H9 (cell line): ENCODE data around the gene TP73. TPM values are rescaled to one million over a fixed set of nuclear protein-coding genes. Genes with fewer than 3 reads are reported as not detected.

Source experiments
- DNase-seq: peaks from one replicate; pipeline ENCODE4 v3.0.0-alpha.2; 2017
- H2AFZ ChIP-seq: one replicate; pipeline ENCODE4 v1.6.1; 2013; ENCODE audit warnings: mild to moderate bottlenecking, low read length, control low read depth, moderate library complexity
- H2AK5ac ChIP-seq: 2 replicates; pipeline ENCODE4 v1.6.1; 2013; ENCODE audit warnings: low read length, control low read depth, mixed read lengths; ENCODE audit not compliant: insufficient read length
- H2BK120ac ChIP-seq: one replicate; pipeline ENCODE4 v1.6.1; 2013; ENCODE audit warnings: low read depth, mild to moderate bottlenecking, low read length, control low read depth, inconsistent platforms; ENCODE audit not compliant: poor library complexity, severe bottlenecking
- H2BK12ac ChIP-seq: 2 replicates; pipeline ENCODE4 v1.6.1; 2013; ENCODE audit warnings: low read length, control low read depth, mixed read lengths, low read depth; ENCODE audit not compliant: insufficient read length
- H2BK15ac ChIP-seq: 2 replicates; pipeline ENCODE4 v1.6.1; 2013; ENCODE audit warnings: low read depth, low read length, control low read depth
- H2BK20ac ChIP-seq: one replicate; pipeline ENCODE4 v1.6.1; 2013; ENCODE audit warnings: low read depth, mild to moderate bottlenecking, low read length, control low read depth, inconsistent platforms; ENCODE audit not compliant: poor library complexity, severe bottlenecking
- H2BK5ac ChIP-seq: 2 replicates; pipeline ENCODE4 v1.6.1; 2013; ENCODE audit warnings: low read length, control low read depth, mixed read lengths; ENCODE audit not compliant: insufficient read length
- H3K14ac ChIP-seq: 2 replicates; pipeline ENCODE4 v1.6.1; 2013; ENCODE audit warnings: low read length, control low read depth; ENCODE audit not compliant: insufficient read depth
- H3K18ac ChIP-seq: 2 replicates; pipeline ENCODE4 v1.6.1; 2013; ENCODE audit warnings: low read depth, mild to moderate bottlenecking, mixed read lengths, low read length, control low read depth; ENCODE audit not compliant: insufficient read length
- H3K23ac ChIP-seq: 2 replicates; pipeline ENCODE4 v1.6.1; 2013; ENCODE audit warnings: low read length, control low read depth, mixed read lengths, low read depth; ENCODE audit not compliant: insufficient read length
- H3K23me2 ChIP-seq: 2 replicates; pipeline ENCODE4 v1.6.1; 2013; ENCODE audit warnings: low read depth, mild to moderate bottlenecking, mixed read lengths, low read length, control low read depth; ENCODE audit not compliant: insufficient read length, poor library complexity, severe bottlenecking
- H3K27ac ChIP-seq: 2 replicates; pipeline ENCODE4 v1.5.1; 2013; ENCODE audit warnings: low read length, control low read depth, mixed read lengths, low read depth; ENCODE audit not compliant: insufficient read length
- H3K27me3 ChIP-seq: 2 replicates; pipeline ENCODE4 v1.6.1; 2013; ENCODE audit warnings: low read length, control low read depth, inconsistent platforms; ENCODE audit not compliant: insufficient read depth
- H3K4ac ChIP-seq: 2 replicates; pipeline ENCODE4 v1.6.1; 2013; ENCODE audit warnings: low read depth, mild to moderate bottlenecking, control low read depth, inconsistent platforms, low read length, moderate library complexity
- H3K4me1 ChIP-seq: 2 replicates; pipeline ENCODE4 v1.6.1; 2013; ENCODE audit warnings: low read length, control low read depth, inconsistent platforms; ENCODE audit not compliant: insufficient read depth
- H3K4me2 ChIP-seq: 2 replicates; pipeline ENCODE4 v1.6.1; 2013; ENCODE audit warnings: low read length, control low read depth, mixed read lengths; ENCODE audit not compliant: insufficient read length, insufficient read depth
- H3K56ac ChIP-seq: 2 replicates; pipeline ENCODE4 v1.6.1; 2013; ENCODE audit warnings: low read depth, mild to moderate bottlenecking, mixed read lengths, low read length, control low read depth; ENCODE audit not compliant: insufficient read length
- H3K79me1 ChIP-seq: 2 replicates; pipeline ENCODE4 v1.6.1; 2013; ENCODE audit warnings: low read depth, mild to moderate bottlenecking, moderate library complexity, low read length, control low read depth, inconsistent platforms; ENCODE audit not compliant: insufficient read depth, poor library complexity, severe bottlenecking
- H3K79me2 ChIP-seq: 2 replicates; pipeline ENCODE4 v1.6.1; 2013; ENCODE audit warnings: low read length, control low read depth, inconsistent platforms; ENCODE audit not compliant: insufficient read depth
- H3K9ac ChIP-seq: 2 replicates; pipeline ENCODE4 v1.6.1; 2013; ENCODE audit warnings: low read length, control low read depth, mixed read lengths; ENCODE audit not compliant: insufficient read length; ENCODE audit errors: extremely low read depth
- H3K9me3 ChIP-seq: one replicate; pipeline ENCODE4 v1.6.1; 2013; ENCODE audit warnings: low read depth, low read length, inconsistent platforms; ENCODE audit not compliant: control insufficient read depth
- H3T11ph ChIP-seq: one replicate; pipeline ENCODE4 v1.6.1; 2013; ENCODE audit warnings: mild to moderate bottlenecking, low read length, control low read depth, inconsistent platforms
- H4K20me1 ChIP-seq: one replicate; pipeline ENCODE4 v1.6.1; 2013; ENCODE audit not compliant: control insufficient read depth, insufficient read length, insufficient read depth
- H4K5ac ChIP-seq: 2 replicates; pipeline ENCODE4 v1.6.1; 2013; ENCODE audit warnings: low read depth, mild to moderate bottlenecking, mixed read lengths, low read length, control low read depth; ENCODE audit not compliant: insufficient read length
- H4K8ac ChIP-seq: replicated peaks from 2 replicates; pipeline ENCODE4 v1.6.1; 2013; ENCODE audit warnings: low read length, control low read depth, mixed read lengths, low read depth; ENCODE audit not compliant: insufficient read length
- H4K91ac ChIP-seq: 2 replicates; pipeline ENCODE4 v1.6.1; 2013; ENCODE audit warnings: low read depth, mild to moderate bottlenecking, moderate library complexity, mixed read lengths, low read length, control low read depth; ENCODE audit not compliant: insufficient read length
- H3K27ac Mint-ChIP-seq, 3 experiments: 2 replicates in 2 of 3; 3 replicates in 1 of 3; pipeline ENCODE4 v1.8.0; 2020 to 2021; ENCODE audit warnings: mixed read lengths in 3 of 3, mild to moderate bottlenecking in 1 of 3, moderate library complexity in 1 of 3
- H3K27me3 Mint-ChIP-seq: 2 replicates; pipeline ENCODE4 v1.8.0; 2021; ENCODE audit warnings: low read depth, mild to moderate bottlenecking, moderate library complexity, mixed read lengths
- H3K36me3 Mint-ChIP-seq, 3 experiments: 2 replicates in 2 of 3; 3 replicates in 1 of 3; pipeline ENCODE4 v1.8.0; 2020 to 2021; ENCODE audit warnings: low read depth in 3 of 3, mixed read lengths in 3 of 3; ENCODE audit not compliant: insufficient read depth in 1 of 3
- H3K4me1 Mint-ChIP-seq, 2 experiments: 2 replicates each; pipeline ENCODE4 v1.8.0; 2020; ENCODE audit warnings: mixed read lengths in 2 of 2
- H3K4me3 Mint-ChIP-seq, 2 experiments: 2 replicates in 1 of 2; 3 replicates in 1 of 2; pipeline ENCODE4 v1.8.0; 2020 to 2021; ENCODE audit warnings: mild to moderate bottlenecking in 2 of 2, mixed read lengths in 2 of 2, moderate library complexity in 1 of 2
- H3K9me3 Mint-ChIP-seq, 2 experiments: 2 replicates in 1 of 2; 3 replicates in 1 of 2; pipeline ENCODE4 v1.8.0; 2020; ENCODE audit warnings: mild to moderate bottlenecking in 2 of 2, mixed read lengths in 2 of 2, moderate library complexity in 1 of 2
- WGBS: extraction: QIAGEN DNeasy Blood & Tissue Kit; methylation state at CpG from one replicate; pipeline ENCODE4 v1.1.7; 2013; ENCODE audit warnings: missing lambda C conversion rate, low lambda C conversion rate, mixed read lengths; ENCODE audit not compliant: insufficient read length; ENCODE audit errors: extremely low coverage; 5-methylcytosine and 5-hydroxymethylcytosine counted together
- total RNA-seq: library from RNA; stranded (reverse); gene quantifications from 2 replicates; pipeline ENCODE4 v1.2.1, GENCODE V29; 2021
- TF ChIP-seq, protein P1 (sequence below): fragments of 200-600 bp; sonication (generic); conservative IDR thresholded peaks from 3 replicates; pipeline ENCODE4 v1.8.0; 2021; ENCODE audit warnings: antibody characterized with exemption, mild to moderate bottlenecking

The TP73 gene
- total RNA-seq, 1 experiment from 2014 or later: 4.7 TPM

DNA sequence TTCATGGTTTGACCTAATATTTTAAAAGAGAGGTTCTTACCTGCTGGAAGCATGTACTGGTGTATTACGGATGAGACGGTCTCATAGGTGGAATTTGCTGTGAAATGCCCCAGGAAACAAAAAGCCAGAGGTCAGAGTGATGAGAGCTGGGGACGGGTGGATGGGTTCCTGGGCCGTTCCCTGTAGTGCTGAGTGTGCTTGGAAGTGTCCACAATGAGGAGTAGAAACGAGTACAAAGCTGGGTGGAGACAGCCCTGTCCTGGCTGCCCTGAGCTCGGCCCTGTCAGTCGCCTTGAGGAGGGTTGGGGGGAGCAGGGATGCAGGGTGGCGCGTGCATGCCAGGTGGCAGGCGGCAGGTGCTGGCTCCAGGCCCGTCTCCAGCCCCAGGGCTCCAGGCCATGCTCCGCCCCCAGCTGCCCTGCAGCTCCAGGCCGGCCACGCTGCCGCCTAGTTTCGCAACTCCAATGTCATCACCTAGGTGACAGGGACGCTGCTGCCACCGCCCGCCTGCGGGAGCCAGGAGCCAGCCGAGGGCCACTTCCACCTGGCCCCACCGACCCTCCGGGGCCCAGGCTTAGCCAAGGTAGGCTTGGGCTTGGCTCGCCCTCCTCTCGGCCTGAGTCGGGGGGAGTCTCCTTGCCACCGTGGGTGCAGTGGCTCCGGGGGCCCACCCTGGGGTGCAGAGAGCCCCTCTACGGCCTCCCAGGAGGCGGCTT lies 16.4 kb downstream of the TP73 start:
- H3K4me2 ChIP-seq: no peak overlapping the region
- WGBS: no CpG with 5 or more reads among the region's 30 CpGs

More for the DNA sequence above, 16.4 kb downstream of the TP73 start:
- H4K8ac ChIP-seq: no peak overlapping the region
- H2AFZ ChIP-seq: no peak overlapping the region
- H2BK20ac ChIP-seq: no peak overlapping the region
- no peaks in the 10 kb centered on the region for H3K9me3 ChIP-seq
- H3K4me3 Mint-ChIP-seq: no peak overlapping the region
- no peak overlapping the region for H2BK120ac ChIP-seq
- no peaks in the 10 kb centered on the region for H3K79me1 ChIP-seq
- H3K4me1 Mint-ChIP-seq: peaks cover 26 to 49% of the 10 kb centered on the region in 2 experiments
- H3K56ac ChIP-seq: no peak overlapping the region
- no peak overlapping the region for H3K14ac ChIP-seq
- H2BK12ac ChIP-seq: no peak overlapping the region
- H3K27me3 ChIP-seq: no peaks in the 10 kb centered on the region
- no peak overlapping the region for H3T11ph ChIP-seq
- no peaks in the 10 kb centered on the region for H3K4me1 ChIP-seq
- no peak overlapping the region for H4K5ac ChIP-seq
- no peak overlapping the region for H4K91ac ChIP-seq
- no peaks in the 10 kb centered on the region for H3K9me3 Mint-ChIP-seq
- H3K36me3 Mint-ChIP-seq: no peaks in the 10 kb centered on the region; a peak in 1 of 7 replicates
- no peak overlapping the region for H2AK5ac ChIP-seq
- H3K27me3 Mint-ChIP-seq: peaks cover 43% of the 10 kb centered on the region
- no peak overlapping the region for H3K27ac Mint-ChIP-seq
- no peak overlapping the region for H3K4ac ChIP-seq
- H2BK15ac ChIP-seq: no peak overlapping the region
- H4K20me1 ChIP-seq: no peaks in the 10 kb centered on the region
- H2BK5ac ChIP-seq: no peak overlapping the region
- H3K27ac ChIP-seq: no peak overlapping the region
- H3K18ac ChIP-seq: no peak overlapping the region
- no peaks in the 10 kb centered on the region for H3K79me2 ChIP-seq
- peak; percentile 90 for DNase-seq
- no peak overlapping the region for H3K23ac ChIP-seq
- TF ChIP-seq, protein P1, sequence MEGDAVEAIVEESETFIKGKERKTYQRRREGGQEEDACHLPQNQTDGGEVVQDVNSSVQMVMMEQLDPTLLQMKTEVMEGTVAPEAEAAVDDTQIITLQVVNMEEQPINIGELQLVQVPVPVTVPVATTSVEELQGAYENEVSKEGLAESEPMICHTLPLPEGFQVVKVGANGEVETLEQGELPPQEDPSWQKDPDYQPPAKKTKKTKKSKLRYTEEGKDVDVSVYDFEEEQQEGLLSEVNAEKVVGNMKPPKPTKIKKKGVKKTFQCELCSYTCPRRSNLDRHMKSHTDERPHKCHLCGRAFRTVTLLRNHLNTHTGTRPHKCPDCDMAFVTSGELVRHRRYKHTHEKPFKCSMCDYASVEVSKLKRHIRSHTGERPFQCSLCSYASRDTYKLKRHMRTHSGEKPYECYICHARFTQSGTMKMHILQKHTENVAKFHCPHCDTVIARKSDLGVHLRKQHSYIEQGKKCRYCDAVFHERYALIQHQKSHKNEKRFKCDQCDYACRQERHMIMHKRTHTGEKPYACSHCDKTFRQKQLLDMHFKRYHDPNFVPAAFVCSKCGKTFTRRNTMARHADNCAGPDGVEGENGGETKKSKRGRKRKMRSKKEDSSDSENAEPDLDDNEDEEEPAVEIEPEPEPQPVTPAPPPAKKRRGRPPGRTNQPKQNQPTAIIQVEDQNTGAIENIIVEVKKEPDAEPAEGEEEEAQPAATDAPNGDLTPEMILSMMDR: no peak
- no peaks in the 10 kb centered on the region for H3K23me2 ChIP-seq
- no peak overlapping the region for H3K9ac ChIP-seq
